Fibroblast of lung (primary cell): ENCODE measurements around the gene HHAT. TPM values are rescaled to one million over a fixed set of nuclear protein-coding genes. Genes with fewer than 3 reads are reported as not detected.

Experiments
- DNase-seq, 2 donors: peaks; one replicate each; pipeline versions ENCODE4 v3.0.0 to v3.0.0-alpha.2; 2010; ENCODE audit warnings: low read depth in 2 of 2
- H2AFZ ChIP-seq: 2 replicates; pipeline ENCODE4 v1.5.1; 2012; ENCODE audit warnings: low read length, control low read depth, inconsistent platforms
- H3K27ac ChIP-seq: 2 replicates; pipeline ENCODE4 v1.5.1; 2011; ENCODE audit warnings: low read length, control low read depth; ENCODE audit not compliant: insufficient read depth
- H3K27me3 ChIP-seq: 2 replicates; pipeline ENCODE4 v1.5.1; 2011; ENCODE audit warnings: mild to moderate bottlenecking, low read length; ENCODE audit not compliant: control insufficient read depth, insufficient read depth
- H3K36me3 ChIP-seq: 2 replicates; pipeline ENCODE4 v1.5.1; 2011; ENCODE audit warnings: low read length; ENCODE audit not compliant: control insufficient read depth, insufficient read depth
- H3K4me1 ChIP-seq: 2 replicates; pipeline ENCODE4 v1.5.1; 2011; ENCODE audit warnings: low read length; ENCODE audit not compliant: control insufficient read depth, insufficient read depth; ENCODE audit errors: extremely low read depth
- H3K4me2 ChIP-seq: 2 replicates; pipeline ENCODE4 v1.5.1; 2011; ENCODE audit warnings: low read length, control low read depth; ENCODE audit not compliant: insufficient read depth; ENCODE audit errors: extremely low read depth
- H3K4me3 ChIP-seq, 4 experiments: fragments of 200-600 bp in 1 of 4; sonication (generic) in 1 of 4; replicated peaks in 1 of 4; 2 replicates each; pipeline ENCODE4 v1.5.1; 2011 to 2016; ENCODE audit warnings: low read length in 4 of 4, low read depth in 3 of 4, mild to moderate bottlenecking in 3 of 4, control low read depth in 2 of 4, inconsistent platforms in 1 of 4, mixed read lengths in 1 of 4; ENCODE audit not compliant: insufficient read depth in 1 of 4; ENCODE audit errors: control extremely low read depth in 1 of 4
- H3K79me2 ChIP-seq: 2 replicates; pipeline ENCODE4 v1.5.1; 2012; ENCODE audit warnings: mild to moderate bottlenecking, low read length, inconsistent platforms; ENCODE audit not compliant: control insufficient read depth, insufficient read depth
- H3K9ac ChIP-seq: 2 replicates; pipeline ENCODE4 v1.5.1; 2011; ENCODE audit warnings: mild to moderate bottlenecking, low read length, control low read depth; ENCODE audit not compliant: insufficient read depth
- H3K9me3 ChIP-seq: 2 replicates; pipeline ENCODE4 v1.5.1; 2012; ENCODE audit warnings: low read depth, low read length; ENCODE audit not compliant: control insufficient read depth, insufficient read depth
- H4K20me1 ChIP-seq: 2 replicates; pipeline ENCODE4 v1.5.1; 2011; ENCODE audit warnings: low read length; ENCODE audit not compliant: control insufficient read depth, insufficient read depth; ENCODE audit errors: extremely low read depth
- CTCF ChIP-seq, 2 donors: IDR thresholded peaks in 1 of 2; conservative IDR thresholded peaks in 1 of 2; 1 replicate in 1 of 2; 2 replicates in 1 of 2; pipeline ENCODE4 v1.5.1; 2011 to 2012; ENCODE audit warnings: low read length in 2 of 2, control low read depth in 1 of 2, inconsistent platforms in 1 of 2, low read depth in 1 of 2, mild to moderate bottlenecking in 1 of 2
- EZH2 ChIP-seq: IDR thresholded peaks from 2 replicates; pipeline ENCODE4 v1.5.1; 2012; ENCODE audit warnings: low read length, control low read depth, mild to moderate bottlenecking; ENCODE audit errors: missing control alignments
- polyA plus RNA-seq, 2 donors: library from polyadenylated mRNA; depleted of rRNA in 1 of 2; stranded (reverse) in 1 of 2; unstranded in 1 of 2; fragments of >200 nt; gene quantifications; 2 replicates each; pipeline ENCODE4 v1.2.1, GENCODE V29; 2011 to 2012; ENCODE audit warnings: missing spikeins in 1 of 2
- total RNA-seq: library from RNA; depleted of rRNA; stranded (reverse); fragments of >200 nt; gene quantifications from 2 replicates; pipeline ENCODE4 v1.2.1, GENCODE V29; 2014

HHAT gene
- total and polyA plus RNA-seq, 2 donors (not counting 1 experiment from before 2014, with no cell fraction given) = 3.6 to 4.8 TPM

GRCh38 chr1:210323957-210324356 is 4.7 kb upstream of the HHAT start:
- DNase-seq = no peak
- H4K20me1 ChIP-seq = no peaks in the 10 kb centered on the region
- no peak for TF ChIP-seq CTCF (conservative IDR thresholded peaks at IDR 0.05 in 1 of 2, IDR thresholded peaks at IDR 0.05 in 1 of 2; ENCODE audit: low read depth in 1 of 2, low read length in 2 of 2)
- no peak for TF ChIP-seq EZH2
- no peak overlapping the region for H3K9ac ChIP-seq
- H3K9me3 ChIP-seq = no peaks in the 10 kb centered on the region
- no peaks in the 10 kb centered on the region for H3K79me2 ChIP-seq
- H3K4me1 ChIP-seq = peaks cover 2% of the 10 kb centered on the region
- H3K4me3 ChIP-seq = no peak overlapping the region
- H3K27me3 ChIP-seq = no peaks in the 10 kb centered on the region
- no peak overlapping the region for H3K27ac ChIP-seq
- H3K4me2 ChIP-seq = no peak overlapping the region
- no peak overlapping the region for H2AFZ ChIP-seq
- H3K36me3 ChIP-seq = no peaks in the 10 kb centered on the region

GRCh38 chr1:210325026-210325670 is 3.6 kb upstream of the HHAT start:
- no peak overlapping the region for H3K9ac ChIP-seq
- H3K36me3 ChIP-seq = no peaks in the 10 kb centered on the region
- DNase-seq = no peak
- H3K4me2 ChIP-seq = no peak overlapping the region
- H3K9me3 ChIP-seq = no peaks in the 10 kb centered on the region
- no peak overlapping the region for H3K4me3 ChIP-seq
- H3K27me3 ChIP-seq = no peaks in the 10 kb centered on the region
- no peaks in the 10 kb centered on the region for H4K20me1 ChIP-seq
- H3K79me2 ChIP-seq = no peaks in the 10 kb centered on the region
- H3K27ac ChIP-seq = no peak overlapping the region
- H3K4me1 ChIP-seq = peaks cover 7% of the 10 kb centered on the region
- TF ChIP-seq CTCF (conservative IDR thresholded peaks at IDR 0.05 in 1 of 2, IDR thresholded peaks at IDR 0.05 in 1 of 2; ENCODE audit: low read depth in 1 of 2, low read length in 2 of 2) = no peak
- no peak for TF ChIP-seq EZH2
- no peak overlapping the region for H2AFZ ChIP-seq

GRCh38 chr1:210328032-210328745 is 513 bp upstream of the HHAT start:
- Histone ChIP-seq H3K4me2 (peak overlapping the region; percentile 80), H3K9ac (peak overlapping the region; percentile 71), H3K4me3 (peak overlapping the region; percentile 40 to 76 (median 58)), H3K27me3 (no peaks in the 10 kb centered on the region), H3K9me3 (no peaks in the 10 kb centered on the region), H4K20me1 (no peaks in the 10 kb centered on the region), H3K4me1 (peaks cover 7% of the 10 kb centered on the region), H3K79me2 (no peaks in the 10 kb centered on the region), H3K36me3 (no peaks in the 10 kb centered on the region), H2AFZ (peak overlapping the region; percentile 88), H3K27ac (no peak overlapping the region)
- peak in 1 of 2 donors; percentile 12 for DNase-seq
- no peak for TF ChIP-seq EZH2
